ENCODE measurements around the gene GAGE10.

DNA sequence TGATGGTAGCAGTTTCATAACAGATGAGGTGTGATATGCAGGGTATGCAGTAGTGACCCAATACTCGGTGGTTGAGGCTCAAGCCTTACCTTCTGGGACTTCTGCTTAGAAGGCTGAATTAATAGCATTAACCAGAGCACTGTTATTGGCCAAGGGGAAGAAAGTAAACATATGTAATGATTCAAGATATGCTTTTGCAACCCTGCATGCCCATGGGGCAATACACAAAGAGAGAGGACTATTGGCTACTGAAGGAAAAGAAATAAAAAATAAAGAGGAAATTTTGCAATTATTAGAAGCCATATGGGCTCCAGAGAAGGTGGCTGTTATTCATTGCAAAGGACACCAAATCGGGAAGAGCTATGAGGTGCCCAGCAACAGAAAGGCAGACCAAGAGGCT, 8.7 kb downstream of the GAGE10 start:
- TF ChIP-seq POLR2A (IDR thresholded peaks at IDR 0.05): no peak
- TF ChIP-seq, protein P1, sequence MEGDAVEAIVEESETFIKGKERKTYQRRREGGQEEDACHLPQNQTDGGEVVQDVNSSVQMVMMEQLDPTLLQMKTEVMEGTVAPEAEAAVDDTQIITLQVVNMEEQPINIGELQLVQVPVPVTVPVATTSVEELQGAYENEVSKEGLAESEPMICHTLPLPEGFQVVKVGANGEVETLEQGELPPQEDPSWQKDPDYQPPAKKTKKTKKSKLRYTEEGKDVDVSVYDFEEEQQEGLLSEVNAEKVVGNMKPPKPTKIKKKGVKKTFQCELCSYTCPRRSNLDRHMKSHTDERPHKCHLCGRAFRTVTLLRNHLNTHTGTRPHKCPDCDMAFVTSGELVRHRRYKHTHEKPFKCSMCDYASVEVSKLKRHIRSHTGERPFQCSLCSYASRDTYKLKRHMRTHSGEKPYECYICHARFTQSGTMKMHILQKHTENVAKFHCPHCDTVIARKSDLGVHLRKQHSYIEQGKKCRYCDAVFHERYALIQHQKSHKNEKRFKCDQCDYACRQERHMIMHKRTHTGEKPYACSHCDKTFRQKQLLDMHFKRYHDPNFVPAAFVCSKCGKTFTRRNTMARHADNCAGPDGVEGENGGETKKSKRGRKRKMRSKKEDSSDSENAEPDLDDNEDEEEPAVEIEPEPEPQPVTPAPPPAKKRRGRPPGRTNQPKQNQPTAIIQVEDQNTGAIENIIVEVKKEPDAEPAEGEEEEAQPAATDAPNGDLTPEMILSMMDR (IDR thresholded peaks at IDR 0.05): no peak

All from uterus (tissue), 2 donors.